H1 (cell line): Measurements from ENCODE around the gene SOSTDC1. TPM values are rescaled to one million over a fixed set of nuclear protein-coding genes. Genes with fewer than 3 reads are reported as not detected.

Experiments
- HDAC2 ChIP-seq, 2 experiments: fragments of 300-600 bp in 1 of 2; sonication (generic) in 1 of 2; IDR thresholded peaks; 2 replicates each; pipeline ENCODE4 v1.6.1; 2011 to 2012; ENCODE audit warnings: low read depth in 2 of 2, low read length in 2 of 2, mild to moderate bottlenecking in 2 of 2, moderate library complexity in 2 of 2, borderline replicate concordance in 1 of 2, inconsistent platforms in 1 of 2
- MAX ChIP-seq: IDR thresholded peaks from 2 replicates; pipeline ENCODE4 v1.6.1; 2012; ENCODE audit warnings: inconsistent platforms
- polyA plus RNA-seq, 7 experiments: library from polyadenylated mRNA; depleted of rRNA in 3 of 7; stranded (reverse) in 5 of 7; unstranded in 2 of 7; fragments of >200 nt in 5 of 7; fragments of 200-250 nt in 2 of 7; gene quantifications; 1 replicate in 5 of 7; 2 replicates in 1 of 7; 4 replicates in 1 of 7; pipeline versions ENCODE4 v1.2.1 to v1.2.3, GENCODE V29; 2011 to 2013; ENCODE audit warnings: missing spikeins in 2 of 7, mixed read lengths in 2 of 7
- total RNA-seq: library from RNA; stranded (reverse); fragmentation: NEBNext Ultra II Directional; extraction: Animal tissue kit (Norgen Biotek cat#: 25700); gene quantifications from 2 replicates; pipeline ENCODE4 v1.2.1, GENCODE V29; 2021

The SOSTDC1 gene
- total and polyA plus RNA-seq, 2 of the 8 experiments (the other 6 are each of a cell fraction or from before 2014, with no cell fraction given), result 0.35 to 0.79 TPM

GRCh38 chr7:16428182-16428581, 37.4 kb downstream of the SOSTDC1 start (continued):
- TF ChIP-seq MAX (no peak), HDAC2 (IDR thresholded peaks at IDR 0.05; ENCODE audit: borderline replicate concordance in 1 of 2, low read depth in 2 of 2, low read length in 2 of 2) (no peak)
